HG03135 (cell line): Measurements from ENCODE around the gene NUDT10.
"Not testable (repeated sequence)": the region's sequence is repeated elsewhere in the genome, so short reads cannot be mapped to it uniquely, and the experiment has no call there.

Source experiments
- ATAC-seq: cut with Tn5 transposase; IDR thresholded peaks from one replicate; pipeline ENCODE4 v1.9.1; 2021; ENCODE audit warnings: mild to moderate bottlenecking, moderate library complexity; ENCODE audit not compliant: unreplicated experiment

Gene NUDT10

DNA sequence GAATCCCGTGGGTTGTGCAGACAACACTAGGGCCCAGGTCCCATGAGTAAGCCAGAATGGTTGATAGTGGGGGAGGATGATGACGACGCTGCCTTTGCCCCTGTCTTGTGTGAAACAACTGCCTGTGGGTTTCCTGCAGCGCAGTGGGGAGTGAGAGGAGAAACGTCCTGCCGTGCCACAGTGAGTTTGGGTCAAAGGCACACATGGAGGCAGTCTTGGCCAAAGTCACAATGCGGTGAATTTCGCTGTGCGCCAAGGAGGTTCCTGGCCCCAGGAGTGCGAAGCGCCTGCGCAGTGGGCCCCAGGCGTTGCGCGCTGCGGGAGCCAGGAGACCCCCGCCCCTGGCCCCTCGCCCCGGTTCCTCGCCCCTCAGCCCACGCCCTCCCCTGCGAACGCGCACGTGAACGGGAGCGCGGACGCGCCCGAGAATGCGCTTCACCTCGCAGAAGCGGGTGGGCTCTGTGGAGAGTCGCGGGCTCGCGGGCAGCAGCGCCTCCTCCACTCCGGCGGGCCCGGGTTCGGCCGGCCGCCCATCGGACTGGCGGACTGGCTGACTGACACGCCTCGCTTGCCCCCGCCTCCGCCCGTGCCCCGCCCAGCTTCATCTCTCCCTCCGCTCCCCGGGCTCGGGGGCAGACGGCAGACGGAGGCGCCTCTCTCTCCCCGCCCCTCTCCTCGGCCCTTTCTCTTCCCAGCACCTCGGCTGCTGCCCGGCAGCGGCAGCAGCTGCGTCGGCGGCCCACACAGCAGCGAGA is at the start of gene NUDT10:
Gene NUDT10 (plus strand): TSS at position 635 of the 755 bp plus-strand sequence. CDS start 144 bp downstream, outside the sequence.
- ATAC-seq = no peak

DNA sequence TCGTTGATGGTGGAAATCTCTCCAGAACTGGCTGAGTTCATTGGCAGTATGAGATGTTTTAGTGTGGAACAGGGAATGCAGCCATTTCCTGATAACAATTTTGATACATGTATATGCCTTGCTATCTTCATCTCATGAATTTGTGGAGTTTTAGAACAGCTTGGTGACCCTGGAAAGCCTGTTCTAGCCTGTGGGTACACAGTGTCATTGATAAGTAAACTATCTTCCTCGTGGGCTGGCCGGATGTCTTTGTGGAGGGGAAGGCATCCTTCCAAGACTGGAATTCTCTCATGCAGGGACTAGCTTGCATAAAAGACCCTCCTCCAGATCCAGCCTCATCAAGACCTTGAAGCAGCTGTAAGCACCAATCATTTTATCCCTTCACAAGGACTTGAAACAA is 40.2 kb upstream of the NUDT10 start:
- no peak for ATAC-seq

DNA sequence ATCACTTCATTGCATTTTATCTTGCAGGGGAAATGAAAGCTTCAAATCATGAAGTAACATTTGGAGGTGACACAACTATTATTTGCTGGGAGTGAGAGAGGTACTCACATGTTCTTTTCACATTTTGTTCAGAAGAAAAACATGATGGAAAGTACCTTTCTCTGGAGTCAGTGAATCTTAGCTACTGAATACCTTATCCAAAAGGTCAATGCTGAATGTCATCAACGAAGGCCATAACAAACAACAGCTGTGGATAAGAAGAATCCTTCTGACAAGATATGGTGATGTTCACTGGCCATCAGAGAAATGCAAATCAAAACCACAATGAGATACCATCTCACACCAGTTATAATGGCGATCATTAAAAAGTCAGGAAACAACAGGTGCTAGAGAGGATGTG is 36.5 kb upstream of the NUDT10 start:
- no peak for ATAC-seq

DNA sequence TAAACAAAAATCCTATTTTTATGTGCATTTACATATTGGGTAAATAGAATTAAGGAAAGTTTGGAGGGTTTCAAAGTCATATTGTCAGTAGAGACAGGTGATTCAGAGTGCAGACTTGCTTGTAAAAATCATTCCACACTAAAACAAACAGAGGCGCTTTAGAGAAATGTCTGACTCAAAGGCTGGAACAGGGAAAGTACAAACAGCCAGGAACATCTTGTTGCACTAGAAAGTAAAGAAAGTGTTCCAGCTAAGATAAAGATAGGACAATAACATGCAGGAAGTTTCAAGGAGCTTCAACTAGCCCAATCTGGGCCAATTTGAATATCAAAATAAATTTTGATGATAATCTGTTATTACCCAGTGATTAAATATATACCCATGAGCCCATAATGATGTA is 16.4 kb upstream of the NUDT10 start:
- ATAC-seq = no peak

DNA sequence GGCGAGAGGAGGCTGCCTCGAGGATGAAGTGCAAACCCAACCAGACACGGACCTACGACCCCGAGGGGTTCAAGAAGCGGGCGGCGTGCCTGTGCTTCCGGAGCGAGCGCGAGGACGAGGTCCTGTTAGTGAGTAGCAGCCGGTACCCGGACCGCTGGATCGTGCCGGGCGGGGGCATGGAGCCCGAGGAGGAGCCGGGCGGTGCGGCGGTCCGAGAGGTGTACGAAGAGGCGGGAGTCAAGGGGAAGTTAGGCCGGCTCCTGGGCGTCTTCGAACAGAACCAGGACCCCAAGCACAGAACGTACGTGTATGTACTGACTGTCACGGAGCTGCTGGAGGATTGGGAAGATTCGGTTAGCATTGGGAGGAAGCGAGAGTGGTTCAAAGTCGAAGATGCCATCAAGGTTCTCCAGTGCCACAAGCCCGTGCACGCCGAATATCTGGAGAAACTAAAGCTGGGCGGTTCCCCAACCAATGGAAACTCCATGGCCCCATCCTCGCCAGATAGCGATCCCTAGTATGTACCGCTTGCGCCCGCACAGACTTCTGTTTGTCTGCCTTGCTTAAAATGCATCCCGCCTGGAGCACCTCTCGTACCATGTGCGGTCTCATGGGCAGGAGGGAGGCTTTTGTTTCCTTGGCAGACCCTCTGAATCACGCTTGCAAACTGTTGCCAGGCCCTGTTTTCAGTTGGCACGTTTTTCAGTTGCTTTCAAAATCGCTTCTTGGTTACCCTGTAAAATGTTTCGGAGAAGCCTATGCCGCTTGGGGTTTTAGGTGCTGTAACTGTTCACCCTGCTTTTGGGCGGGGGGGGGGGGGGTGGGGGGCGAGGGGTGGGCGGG is 542 bp downstream of the NUDT10 start:
- not testable (repeated sequence) for ATAC-seq

DNA sequence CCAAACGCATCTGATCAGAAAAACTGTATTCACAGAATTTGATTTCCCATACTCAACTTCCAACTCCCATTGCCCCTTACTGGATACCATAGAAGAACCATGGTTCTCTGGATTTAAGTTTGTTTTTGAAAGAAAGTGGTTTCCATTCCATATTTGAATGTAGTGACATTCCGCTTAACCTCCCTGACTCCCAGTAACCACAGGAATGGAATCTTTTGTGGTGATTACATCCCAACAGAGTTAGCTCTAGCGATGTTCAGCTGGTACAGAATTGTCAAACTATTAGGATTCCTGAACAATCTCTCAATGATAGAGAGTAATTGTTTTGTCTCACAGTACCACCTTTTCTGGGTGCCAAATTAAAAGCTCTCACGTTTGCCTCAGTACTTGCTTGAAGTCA is 1.7 kb downstream of the NUDT10 start:
- no peak for ATAC-seq

DNA sequence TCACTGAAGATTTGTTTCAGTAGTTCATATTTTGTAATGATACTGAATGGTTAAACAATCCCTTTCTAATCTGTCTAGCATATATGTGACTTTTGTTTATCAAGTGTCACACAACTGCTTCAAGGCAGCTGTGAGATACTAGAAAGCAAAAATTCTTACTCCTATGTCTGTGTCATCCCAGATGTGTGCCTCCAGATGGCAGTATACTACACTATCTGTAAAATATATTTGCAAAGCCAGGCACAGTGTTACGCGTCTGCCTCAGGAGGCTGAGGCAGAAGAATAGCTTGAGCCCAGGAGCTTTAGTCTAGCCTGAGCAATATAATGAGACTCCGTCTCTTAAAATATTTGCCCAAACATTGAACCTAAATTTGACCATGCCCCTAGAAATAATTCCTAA is 4.0 kb downstream of the NUDT10 start:
- ATAC-seq = peak; percentile 60

DNA sequence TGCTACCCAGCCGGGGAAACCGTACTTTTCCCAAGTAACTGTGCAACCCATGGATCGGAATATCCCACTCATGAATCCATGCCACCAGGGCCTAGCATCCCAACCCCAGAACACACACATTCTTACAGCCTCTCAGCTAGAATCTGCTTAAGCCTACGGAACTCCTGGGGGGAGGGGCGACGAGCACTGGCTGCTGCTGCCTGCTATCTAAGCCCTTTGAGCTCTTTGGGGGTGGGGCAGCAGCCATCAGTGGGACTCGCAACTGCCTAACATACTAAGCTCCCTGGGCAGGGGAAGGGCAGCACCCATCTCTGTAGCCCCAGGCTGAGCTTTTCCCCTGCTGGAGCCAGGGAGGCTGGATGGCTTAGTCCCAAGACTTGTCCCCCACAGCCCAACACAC is 28.6 kb downstream of the NUDT10 start:
- ATAC-seq = no peak

DNA sequence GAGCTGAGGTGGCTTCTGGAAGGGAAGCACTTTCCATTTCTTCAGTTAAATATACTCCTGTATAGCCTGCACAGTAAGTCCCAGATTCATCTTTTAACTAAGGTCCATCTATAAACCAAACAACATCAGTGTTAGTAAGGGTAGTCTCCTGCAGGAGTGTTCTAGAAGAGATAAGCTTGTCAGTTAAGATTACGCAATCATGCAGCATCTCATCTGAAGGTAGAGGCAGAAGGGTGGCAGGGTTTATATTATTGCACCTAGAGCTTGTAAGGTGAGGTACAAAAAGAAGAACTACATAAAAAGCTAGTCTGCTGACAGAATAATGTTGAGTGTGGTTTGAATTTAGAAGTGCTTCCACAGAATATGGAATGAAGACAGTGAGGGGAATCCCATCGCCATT is 44.0 kb downstream of the NUDT10 start:
- no peak for ATAC-seq
